Bronchial epithelial cell (primary cell): ENCODE measurements around the gene MRPS14. TPM values are rescaled to one million over a fixed set of nuclear protein-coding genes. Genes with fewer than 3 reads are reported as not detected.

ENCODE experiments used
- DNase-seq: peaks from one replicate; pipeline ENCODE4 v3.0.0-alpha.2; 2010; ENCODE audit warnings: low read depth
- FAIRE-seq: peaks from 2 replicates; lab custom pipeline; 2011; peaks lifted over from hg19 to GRCh38; lab: Jason Lieb, UNC
- H3K27me3 ChIP-seq: 2 replicates; pipeline ENCODE4 v1.5.1; 2011; ENCODE audit warnings: low read length; ENCODE audit not compliant: control insufficient read depth, insufficient read depth
- H3K36me3 ChIP-seq: 2 replicates; pipeline ENCODE4 v1.5.1; 2011; ENCODE audit warnings: low read length; ENCODE audit not compliant: control insufficient read depth, insufficient read depth
- H3K4me3 ChIP-seq: 2 replicates; pipeline ENCODE4 v1.5.1; 2011; ENCODE audit warnings: mild to moderate bottlenecking, low read depth, low read length, control low read depth
- total RNA-seq: library from RNA; depleted of rRNA; stranded (reverse); fragments of >200 nt; gene quantifications from 2 replicates; pipeline ENCODE4 v1.2.1, GENCODE V29; 2014
- TF ChIP-seq, protein P1 (sequence below): IDR thresholded peaks from 2 replicates; pipeline ENCODE4 v1.5.1; 2011; ENCODE audit warnings: mild to moderate bottlenecking, moderate library complexity, low read length, control low read depth, inconsistent platforms; ENCODE audit not compliant: insufficient read depth, severe bottlenecking

Gene MRPS14
- total RNA-seq, 1 donor from 2014 or later: 21.3 TPM

DNA sequence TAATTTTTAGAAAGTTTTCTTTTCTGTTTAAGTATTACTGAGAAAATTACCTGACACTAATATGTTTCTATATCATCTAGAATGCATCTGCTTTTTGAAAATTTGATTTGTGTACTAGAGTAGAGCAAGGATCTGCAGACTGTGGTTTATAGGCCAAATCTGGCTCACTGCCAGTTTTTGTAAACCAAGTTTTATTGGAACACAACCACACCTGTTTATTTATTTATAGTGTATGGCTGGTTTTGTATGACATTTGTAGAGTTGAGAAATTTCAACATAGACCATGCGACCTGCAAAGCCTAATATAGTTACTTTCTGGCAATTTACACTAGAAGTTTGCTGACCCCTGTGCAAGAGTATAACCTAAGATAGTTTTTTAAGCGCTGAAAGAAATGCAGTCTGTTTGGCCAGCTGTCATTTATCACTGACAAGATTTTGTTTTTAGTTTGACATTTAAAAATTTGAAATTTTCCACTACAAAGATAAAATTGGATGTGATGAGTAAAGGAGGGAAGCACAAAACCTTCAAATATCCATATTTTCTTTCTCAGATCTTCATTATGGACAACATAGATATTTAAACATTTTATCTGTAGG, 59.6 kb downstream of the MRPS14 start:
- Histone ChIP-seq H3K4me3 (no peak overlapping the region), H3K36me3 (no peaks in the 10 kb centered on the region), H3K27me3 (no peaks in the 10 kb centered on the region)
- FAIRE-seq (no peak), DNase-seq (no peak)
- TF ChIP-seq, protein P1, sequence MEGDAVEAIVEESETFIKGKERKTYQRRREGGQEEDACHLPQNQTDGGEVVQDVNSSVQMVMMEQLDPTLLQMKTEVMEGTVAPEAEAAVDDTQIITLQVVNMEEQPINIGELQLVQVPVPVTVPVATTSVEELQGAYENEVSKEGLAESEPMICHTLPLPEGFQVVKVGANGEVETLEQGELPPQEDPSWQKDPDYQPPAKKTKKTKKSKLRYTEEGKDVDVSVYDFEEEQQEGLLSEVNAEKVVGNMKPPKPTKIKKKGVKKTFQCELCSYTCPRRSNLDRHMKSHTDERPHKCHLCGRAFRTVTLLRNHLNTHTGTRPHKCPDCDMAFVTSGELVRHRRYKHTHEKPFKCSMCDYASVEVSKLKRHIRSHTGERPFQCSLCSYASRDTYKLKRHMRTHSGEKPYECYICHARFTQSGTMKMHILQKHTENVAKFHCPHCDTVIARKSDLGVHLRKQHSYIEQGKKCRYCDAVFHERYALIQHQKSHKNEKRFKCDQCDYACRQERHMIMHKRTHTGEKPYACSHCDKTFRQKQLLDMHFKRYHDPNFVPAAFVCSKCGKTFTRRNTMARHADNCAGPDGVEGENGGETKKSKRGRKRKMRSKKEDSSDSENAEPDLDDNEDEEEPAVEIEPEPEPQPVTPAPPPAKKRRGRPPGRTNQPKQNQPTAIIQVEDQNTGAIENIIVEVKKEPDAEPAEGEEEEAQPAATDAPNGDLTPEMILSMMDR: no peak

Other genes starting within 250 kb of the MRPS14 start
- gene CACYBP, start 23.5 kb downstream of the MRPS14 start, total RNA-seq: 44.2 and 155 TPM in 2 replicates
- not detected in 2 replicates for gene TNN, start 44.4 kb upstream of the MRPS14 start, total RNA-seq
- 2.7 and 3.9 TPM in 2 replicates for gene KIAA0040, start 169.4 kb upstream of the MRPS14 start, total RNA-seq